ENCODE results near the gene MAOA.
"Not testable (repeated sequence)": the region's sequence is repeated elsewhere in the genome, so short reads cannot be mapped to it uniquely, and the experiment has no call there.

MAOA gene

GRCh38 chrX:43718956-43719355, 62.9 kb downstream of the MAOA start:
- no peaks in the 10 kb centered on the region for H3K27me3 ChIP-seq (ENCODE audit: insufficient read depth, low read length)
- no peaks in the 10 kb centered on the region for H3K9me3 ChIP-seq (ENCODE audit: low read length)
- no peak overlapping the region for H3K9ac ChIP-seq (ENCODE audit: low read length)
- H3K79me2 ChIP-seq (ENCODE audit: insufficient read depth, low read length): no peaks in the 10 kb centered on the region
- no peak overlapping the region for H2AFZ ChIP-seq (ENCODE audit: low read length)
- no peaks in the 10 kb centered on the region for H3K36me3 ChIP-seq (ENCODE audit: insufficient read depth, low read length)
- no peak overlapping the region for H3K27ac ChIP-seq (ENCODE audit: low read depth, low read length, poor library complexity, severe bottlenecking)
- H3K4me3 ChIP-seq (ENCODE audit: low read depth, low read length, poor library complexity, severe bottlenecking): no peak overlapping the region
- no peaks in the 10 kb centered on the region for H3K4me1 ChIP-seq (ENCODE audit: insufficient read depth, low read length, severe bottlenecking)
- no peak for TF ChIP-seq CTCF (IDR thresholded peaks at IDR 0.05; ENCODE audit: low read length)
- no peak for TF ChIP-seq EZH2 (IDR thresholded peaks at IDR 0.05; ENCODE audit: borderline replicate concordance, low read length)
- no peak overlapping the region for H3K4me2 ChIP-seq (ENCODE audit: low read length)
- H3F3A ChIP-seq (ENCODE audit: insufficient read depth, low read length): no peaks in the 10 kb centered on the region
- H4K20me1 ChIP-seq (ENCODE audit: insufficient read depth, low read length): no peaks in the 10 kb centered on the region
- no peaks in the 10 kb centered on the region for H3K9me2 ChIP-seq (ENCODE audit: low read depth, low read length)

GRCh38 chrX:43720082-43720481, 64.0 kb downstream of the MAOA start:
- Histone ChIP-seq H3K36me3 (ENCODE audit: insufficient read depth, low read length) (no peaks in the 10 kb centered on the region), H3K4me2 (ENCODE audit: low read length) (no peak overlapping the region), H3K27me3 (ENCODE audit: insufficient read depth, low read length) (no peaks in the 10 kb centered on the region), H3F3A (ENCODE audit: insufficient read depth, low read length) (no peaks in the 10 kb centered on the region), H3K9ac (ENCODE audit: low read length) (no peak overlapping the region), H3K4me3 (ENCODE audit: low read depth, low read length, poor library complexity, severe bottlenecking) (no peak overlapping the region), H3K9me2 (ENCODE audit: low read depth, low read length) (no peaks in the 10 kb centered on the region), H2AFZ (ENCODE audit: low read length) (no peak overlapping the region), H3K79me2 (ENCODE audit: insufficient read depth, low read length) (no peaks in the 10 kb centered on the region), H3K27ac (ENCODE audit: low read depth, low read length, poor library complexity, severe bottlenecking) (no peak overlapping the region), H3K4me1 (ENCODE audit: insufficient read depth, low read length, severe bottlenecking) (no peaks in the 10 kb centered on the region), H4K20me1 (ENCODE audit: insufficient read depth, low read length) (no peaks in the 10 kb centered on the region), H3K9me3 (ENCODE audit: low read length) (no peaks in the 10 kb centered on the region)
- TF ChIP-seq CTCF (IDR thresholded peaks at IDR 0.05; ENCODE audit: low read length): no peak

GRCh38 chrX:43720961-43721360, 64.9 kb downstream of the MAOA start:
- no peaks in the 10 kb centered on the region for H3K27me3 ChIP-seq (ENCODE audit: insufficient read depth, low read length)

GRCh38 chrX:43725227-43725626, 69.1 kb downstream of the MAOA start:
- not testable (repeated sequence) for H3K36me3 ChIP-seq (ENCODE audit: insufficient read depth, low read length); H3K79me2 ChIP-seq (ENCODE audit: insufficient read depth, low read length); H2AFZ ChIP-seq (ENCODE audit: low read length); H3K4me1 ChIP-seq (ENCODE audit: insufficient read depth, low read length, severe bottlenecking); H3K27ac ChIP-seq (ENCODE audit: low read depth, low read length, poor library complexity, severe bottlenecking); H3F3A ChIP-seq (ENCODE audit: insufficient read depth, low read length); H3K4me2 ChIP-seq (ENCODE audit: low read length); H3K9me2 ChIP-seq (ENCODE audit: low read depth, low read length); H3K9me3 ChIP-seq (ENCODE audit: low read length); H3K9ac ChIP-seq (ENCODE audit: low read length); H3K4me3 ChIP-seq (ENCODE audit: low read depth, low read length, poor library complexity, severe bottlenecking); H4K20me1 ChIP-seq (ENCODE audit: insufficient read depth, low read length); H3K27me3 ChIP-seq (ENCODE audit: insufficient read depth, low read length)

More at GRCh38 chrX:43720961-43721360, 64.9 kb downstream of the MAOA start:
- H3K4me3 ChIP-seq (ENCODE audit: low read depth, low read length, poor library complexity, severe bottlenecking): no peak overlapping the region
- no peaks in the 10 kb centered on the region for H3K4me1 ChIP-seq (ENCODE audit: insufficient read depth, low read length, severe bottlenecking)
- H4K20me1 ChIP-seq (ENCODE audit: insufficient read depth, low read length): no peaks in the 10 kb centered on the region
- no peaks in the 10 kb centered on the region for H3K79me2 ChIP-seq (ENCODE audit: insufficient read depth, low read length)
- H3F3A ChIP-seq (ENCODE audit: insufficient read depth, low read length): no peaks in the 10 kb centered on the region
- no peaks in the 10 kb centered on the region for H3K9me3 ChIP-seq (ENCODE audit: low read length)
- H2AFZ ChIP-seq (ENCODE audit: low read length): no peak overlapping the region
- no peak for TF ChIP-seq CTCF (IDR thresholded peaks at IDR 0.05; ENCODE audit: low read length)
- no peak for TF ChIP-seq EZH2 (IDR thresholded peaks at IDR 0.05; ENCODE audit: borderline replicate concordance, low read length)
- H3K27ac ChIP-seq (ENCODE audit: low read depth, low read length, poor library complexity, severe bottlenecking): no peak overlapping the region
- H3K36me3 ChIP-seq (ENCODE audit: insufficient read depth, low read length): no peaks in the 10 kb centered on the region
- no peak overlapping the region for H3K9ac ChIP-seq (ENCODE audit: low read length)
- H3K4me2 ChIP-seq (ENCODE audit: low read length): no peak overlapping the region
- H3K9me2 ChIP-seq (ENCODE audit: low read depth, low read length): no peaks in the 10 kb centered on the region

GRCh38 chrX:43727254-43727653, 71.2 kb downstream of the MAOA start:
- H3K4me1 ChIP-seq (ENCODE audit: insufficient read depth, low read length, severe bottlenecking); H3K79me2 ChIP-seq (ENCODE audit: insufficient read depth, low read length); H2AFZ ChIP-seq (ENCODE audit: low read length); H3K27ac ChIP-seq (ENCODE audit: low read depth, low read length, poor library complexity, severe bottlenecking); H3K4me2 ChIP-seq (ENCODE audit: low read length); H3K9ac ChIP-seq (ENCODE audit: low read length); H3K9me2 ChIP-seq (ENCODE audit: low read depth, low read length); H3K4me3 ChIP-seq (ENCODE audit: low read depth, low read length, poor library complexity, severe bottlenecking); H3K36me3 ChIP-seq (ENCODE audit: insufficient read depth, low read length); H4K20me1 ChIP-seq (ENCODE audit: insufficient read depth, low read length); H3F3A ChIP-seq (ENCODE audit: insufficient read depth, low read length); H3K9me3 ChIP-seq (ENCODE audit: low read length); H3K27me3 ChIP-seq (ENCODE audit: insufficient read depth, low read length): not testable (repeated sequence)
